ENCODE results near the gene KRT10.

GRCh38 chr17:40772101-40772500, 50.3 kb downstream of the KRT10 start, which contains the start of gene KRT26:
- TF ChIP-seq POLR2AphosphoS5 (IDR thresholded peaks at IDR 0.05; ENCODE audit: low read depth, low read length) (no peak), POLR2A (IDR thresholded peaks at IDR 0.05; ENCODE audit: borderline replicate concordance, extremely low read depth, insufficient read depth, insufficient read length) (no peak), CBX3 (IDR thresholded peaks at IDR 0.05; ENCODE audit: low read depth) (no peak), EZH2 (IDR thresholded peaks at IDR 0.05) (no peak), MAX (IDR thresholded peaks at IDR 0.05) (no peak), EZH2phosphoT487 (IDR thresholded peaks at IDR 0.05; ENCODE audit: borderline replicate concordance) (no peak), EGR1 (IDR thresholded peaks at IDR 0.05; ENCODE audit: low read depth) (no peak)
- TF ChIP-seq, protein P1, sequence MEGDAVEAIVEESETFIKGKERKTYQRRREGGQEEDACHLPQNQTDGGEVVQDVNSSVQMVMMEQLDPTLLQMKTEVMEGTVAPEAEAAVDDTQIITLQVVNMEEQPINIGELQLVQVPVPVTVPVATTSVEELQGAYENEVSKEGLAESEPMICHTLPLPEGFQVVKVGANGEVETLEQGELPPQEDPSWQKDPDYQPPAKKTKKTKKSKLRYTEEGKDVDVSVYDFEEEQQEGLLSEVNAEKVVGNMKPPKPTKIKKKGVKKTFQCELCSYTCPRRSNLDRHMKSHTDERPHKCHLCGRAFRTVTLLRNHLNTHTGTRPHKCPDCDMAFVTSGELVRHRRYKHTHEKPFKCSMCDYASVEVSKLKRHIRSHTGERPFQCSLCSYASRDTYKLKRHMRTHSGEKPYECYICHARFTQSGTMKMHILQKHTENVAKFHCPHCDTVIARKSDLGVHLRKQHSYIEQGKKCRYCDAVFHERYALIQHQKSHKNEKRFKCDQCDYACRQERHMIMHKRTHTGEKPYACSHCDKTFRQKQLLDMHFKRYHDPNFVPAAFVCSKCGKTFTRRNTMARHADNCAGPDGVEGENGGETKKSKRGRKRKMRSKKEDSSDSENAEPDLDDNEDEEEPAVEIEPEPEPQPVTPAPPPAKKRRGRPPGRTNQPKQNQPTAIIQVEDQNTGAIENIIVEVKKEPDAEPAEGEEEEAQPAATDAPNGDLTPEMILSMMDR (IDR thresholded peaks at IDR 0.05 in 2 of 3, conservative IDR thresholded peaks at IDR 0.05 in 1 of 3; ENCODE audit: borderline replicate concordance in 1 of 3, insufficient read depth in 1 of 3, low read depth in 2 of 3, low read length in 2 of 3): no peak
